Stimulated activated CD8-positive, alpha-beta memory T cell treated with anti-CD3 and anti-CD28 coated beads, Interleukin-15, amount 100 ng/mL, for 24 hours (primary cell): ENCODE data around the gene HAT1.
"Not testable (repeated sequence)": the region's sequence is repeated elsewhere in the genome, so short reads cannot be mapped to it uniquely, and the experiment has no call there.

Source experiments
- DNase-seq: peaks from one replicate; pipeline ENCODE4 v3.0.0-alpha.2; 2020; ENCODE audit warnings: low read depth

HAT1 gene

GRCh38 chr2:171979103-171979502 is 56.8 kb downstream of the HAT1 start:
- no peak for DNase-seq

DNA sequence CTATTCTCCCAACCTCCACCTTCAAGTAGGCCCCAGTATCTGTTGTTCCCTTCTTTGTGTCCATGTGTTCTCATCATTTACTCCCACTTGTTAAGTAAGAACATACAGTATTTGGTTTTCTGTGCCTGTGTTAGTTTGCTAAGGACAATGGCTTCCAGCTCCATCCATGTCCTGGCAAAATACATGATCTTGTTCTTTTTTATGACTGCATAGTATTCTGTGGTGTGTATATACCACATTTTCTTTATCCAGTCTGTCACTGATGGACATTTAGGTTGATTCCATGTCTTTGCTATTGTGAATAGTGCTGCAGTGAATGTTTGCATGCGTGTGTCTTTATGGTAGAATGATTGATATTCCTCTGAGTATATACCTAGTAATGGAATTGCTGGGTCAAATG is 61.7 kb downstream of the HAT1 start:
- not testable (repeated sequence) for DNase-seq

DNA sequence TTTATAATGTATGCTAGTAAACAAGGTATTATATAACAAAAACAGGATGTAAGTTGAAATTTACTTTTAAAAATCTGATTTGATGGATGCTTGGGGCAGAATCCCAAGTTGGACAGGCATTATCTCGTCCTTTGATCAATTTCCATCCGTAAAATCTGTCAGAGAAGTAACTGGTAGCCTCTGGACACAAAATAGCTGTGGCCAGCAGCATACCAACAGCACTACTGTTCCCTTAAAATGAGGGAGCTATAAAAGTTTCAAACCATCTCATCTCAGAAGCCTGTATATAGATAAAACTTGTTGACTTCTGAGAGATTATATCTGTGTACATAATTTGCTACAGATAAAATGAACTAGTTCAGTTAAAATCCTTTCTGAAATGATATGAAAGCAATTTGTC is 62.8 kb downstream of the HAT1 start:
- no peak for DNase-seq

DNA sequence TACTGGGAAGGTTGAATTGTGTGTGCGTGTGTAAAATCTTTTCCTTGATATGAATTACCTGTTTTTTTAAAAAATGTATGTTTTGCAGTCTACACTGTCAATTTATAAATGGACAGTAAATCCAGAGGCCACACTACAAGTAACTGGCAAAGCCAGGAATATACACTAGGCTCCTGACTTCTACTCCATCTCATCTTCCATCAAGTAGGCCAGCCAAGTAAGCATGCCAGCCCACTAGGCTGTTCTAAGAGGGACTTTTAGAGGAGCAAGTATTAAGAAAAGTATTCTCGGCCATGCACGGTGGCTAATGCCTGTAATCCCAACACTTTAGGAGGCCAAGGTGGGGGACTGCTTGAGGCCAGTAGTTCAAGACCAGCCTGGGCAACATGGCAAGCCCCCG is 64.5 kb downstream of the HAT1 start:
- DNase-seq: no peak

- DNase-seq: no peak
Measured at GRCh38 chr2:171991027-171991426, 68.8 kb downstream of the HAT1 start.

DNA sequence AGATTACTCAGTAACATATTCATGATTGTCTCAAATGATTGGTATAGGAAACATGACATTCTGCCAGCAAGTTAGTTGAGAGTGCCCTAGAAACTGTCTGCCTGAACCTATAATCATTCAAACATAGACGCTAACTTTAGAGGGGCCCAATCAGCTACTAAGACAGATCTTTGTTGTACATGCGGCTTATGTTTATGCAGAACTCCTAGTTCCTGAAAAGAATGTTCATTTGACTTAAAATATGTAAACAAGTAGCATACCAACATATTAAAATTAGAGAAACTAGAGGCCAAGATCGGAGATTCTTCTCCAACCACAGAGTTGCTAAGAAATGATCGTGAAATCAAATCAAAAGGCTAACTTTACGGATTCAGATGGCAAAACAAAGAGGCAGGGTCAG is 73.3 kb downstream of the HAT1 start:
- no peak for DNase-seq

DNA sequence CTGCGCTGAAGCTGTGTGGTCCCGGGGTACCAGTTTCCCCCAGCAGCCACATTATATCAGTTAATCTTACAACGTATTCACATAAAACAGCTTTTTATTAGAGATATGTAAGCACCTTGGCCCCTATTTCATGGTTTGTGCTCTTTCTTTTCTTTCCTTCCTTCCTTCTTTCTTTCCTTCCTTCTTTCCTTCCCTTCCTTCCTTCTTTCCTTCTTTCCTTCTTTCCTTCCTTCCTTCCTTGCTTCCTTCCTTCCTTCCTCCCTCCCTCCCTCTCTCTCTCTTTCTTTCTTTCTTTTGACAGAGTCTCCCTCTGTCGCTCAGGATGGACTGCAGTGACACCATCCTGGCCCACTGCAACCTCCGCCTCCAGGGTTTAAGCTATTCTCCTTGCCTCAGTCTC is 73.8 kb downstream of the HAT1 start:
- DNase-seq: no peak

DNA sequence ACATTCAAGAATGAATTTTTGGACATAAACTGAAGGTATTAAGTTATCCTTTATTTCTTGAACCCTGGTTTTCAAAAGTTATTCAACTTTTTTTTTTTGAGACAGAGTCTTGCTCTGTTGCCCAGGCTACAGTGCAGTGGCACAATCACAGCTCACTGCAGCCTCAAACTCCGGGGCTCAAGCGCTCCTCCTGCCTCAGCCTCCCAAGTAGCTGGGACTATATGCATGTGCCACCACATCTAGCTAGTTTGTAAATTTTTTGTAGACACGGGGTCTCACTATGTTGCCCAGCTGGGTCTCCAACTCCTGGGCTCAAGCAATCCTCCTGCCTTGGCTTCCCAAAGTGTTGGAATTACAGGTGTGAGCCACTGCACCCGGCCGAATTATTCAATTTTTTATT is 74.8 kb downstream of the HAT1 start:
- DNase-seq: not testable (repeated sequence)

DNA sequence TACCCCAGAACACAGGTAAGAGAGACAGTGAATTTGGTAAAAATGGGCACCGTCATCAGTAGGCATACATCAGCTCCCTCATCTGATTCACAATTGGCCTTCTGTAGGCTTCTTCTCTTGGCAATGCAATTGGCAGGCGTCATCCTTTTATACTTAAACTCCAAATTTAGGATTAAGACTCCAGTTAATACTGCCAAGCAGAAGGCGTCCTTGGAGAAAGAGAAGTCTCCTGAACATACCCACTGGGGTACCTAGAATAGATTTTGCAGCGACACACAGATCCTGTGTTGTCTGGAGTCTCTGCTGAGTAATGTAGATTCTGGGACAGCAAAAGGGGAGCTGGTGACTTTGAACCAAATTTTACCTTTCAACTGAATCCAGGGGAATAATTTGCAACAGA is 76.9 kb downstream of the HAT1 start:
- no peak for DNase-seq

DNA sequence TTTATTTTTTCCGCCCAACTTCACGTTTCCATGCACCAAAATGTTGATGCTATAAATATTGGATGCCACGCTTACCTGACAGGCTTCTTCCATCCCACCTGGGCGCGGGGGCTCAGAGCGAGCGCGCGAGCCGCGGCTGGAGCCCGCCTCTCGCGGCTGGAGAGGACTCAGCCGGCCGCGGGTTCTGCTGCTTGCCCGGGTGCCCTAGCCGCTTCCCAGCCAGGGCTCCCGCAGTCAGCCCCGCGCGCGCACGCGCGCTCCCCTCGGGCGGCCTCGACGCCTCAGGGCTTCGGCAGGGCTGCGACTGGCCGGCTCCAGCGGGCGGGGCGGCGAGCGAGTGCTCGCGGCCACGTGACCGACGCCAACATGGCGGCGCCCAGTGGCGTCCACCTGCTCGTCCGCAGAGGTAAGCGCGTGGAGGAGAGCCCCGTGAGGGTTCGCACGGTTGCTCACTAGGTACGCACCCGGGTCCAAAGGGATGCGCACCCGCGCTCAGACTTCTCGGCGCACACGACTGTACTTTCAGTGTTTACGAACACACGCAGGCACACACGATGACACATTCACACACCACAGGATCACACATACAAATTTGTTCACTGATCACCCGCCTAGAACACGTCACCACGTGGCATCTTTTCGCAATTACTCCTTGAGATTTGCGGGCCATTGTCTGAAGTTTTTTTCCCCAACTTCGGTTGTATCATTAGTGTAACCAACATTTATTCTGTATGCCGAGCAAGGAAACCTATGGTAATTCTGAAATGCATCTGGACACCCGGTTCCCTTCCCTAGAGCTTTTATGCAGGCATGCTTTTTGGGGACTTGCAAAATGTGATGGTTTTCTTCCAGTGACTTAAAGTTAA is 77.6 kb downstream of the HAT1 start, which contains the start of gene METAP1D:
Gene METAP1D (plus strand): TSS at position 350 of the 866 bp plus-strand sequence. CDS start 17 bp downstream, at position 367.
- DNase-seq: peak; percentile 70

GRCh38 chr2:172000696-172001361 is 78.6 kb downstream of the HAT1 start:
- no peak for DNase-seq

DNA sequence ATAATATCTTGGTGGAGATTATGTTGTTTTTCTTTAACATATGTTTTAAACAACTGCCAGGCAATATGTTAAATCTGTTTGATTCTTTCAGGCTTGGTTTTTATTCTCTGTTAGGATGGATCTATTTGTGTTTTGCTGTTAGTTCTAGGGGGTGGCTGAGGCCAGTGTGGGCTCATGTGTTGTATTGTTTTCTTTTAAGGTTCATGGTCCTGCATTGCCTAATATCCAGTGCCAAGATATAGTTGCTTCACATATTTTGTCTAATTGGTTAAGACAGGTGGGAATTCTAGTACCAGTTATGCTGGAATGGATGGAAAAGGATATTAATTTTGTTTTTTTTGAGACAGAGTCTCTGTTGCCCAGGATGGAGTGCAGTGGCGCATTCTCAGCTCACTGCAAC is 85.1 kb downstream of the HAT1 start:
- no peak for DNase-seq

GRCh38 chr2:172009823-172010222 is 87.6 kb downstream of the HAT1 start:
- no peak for DNase-seq

DNA sequence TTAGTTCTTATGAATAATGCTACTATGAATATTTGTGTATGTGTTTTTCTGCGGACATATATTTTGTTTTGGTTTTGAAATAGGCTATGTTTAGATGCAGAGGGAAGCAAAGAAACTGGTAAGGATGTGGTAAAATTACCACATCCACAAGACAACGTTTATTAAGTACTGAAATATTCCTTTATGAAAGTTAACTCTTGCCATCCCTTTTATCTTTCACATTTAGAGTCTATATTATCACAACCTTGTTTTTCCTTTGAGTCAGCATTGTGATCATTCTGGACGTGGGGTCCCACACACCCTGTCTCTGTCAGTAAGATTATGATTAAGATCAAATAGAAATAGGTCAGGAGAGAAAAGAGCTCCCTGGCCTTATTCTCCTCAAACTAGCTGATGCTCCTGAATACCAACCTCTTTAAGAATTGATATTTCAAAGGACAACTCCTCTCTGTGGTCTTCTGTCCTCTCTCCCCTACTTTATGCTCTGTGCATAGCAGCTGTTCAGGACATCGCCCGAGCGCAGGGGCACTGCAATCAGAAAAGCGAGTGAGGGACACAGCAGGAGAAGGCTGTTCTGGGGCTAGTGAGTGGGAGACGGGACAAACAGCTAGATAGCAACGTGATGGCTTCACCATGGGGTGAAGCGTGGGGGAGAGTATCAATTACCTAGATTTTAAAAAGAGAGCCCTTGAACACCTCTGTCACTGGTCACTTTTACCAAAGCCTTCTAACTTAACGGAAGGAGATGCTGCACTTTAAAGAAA is 89.7 kb downstream of the HAT1 start:
- no peak for DNase-seq

- no peak for DNase-seq
Measured at GRCh38 chr2:172012677-172013391, 90.6 kb downstream of the HAT1 start.

DNA sequence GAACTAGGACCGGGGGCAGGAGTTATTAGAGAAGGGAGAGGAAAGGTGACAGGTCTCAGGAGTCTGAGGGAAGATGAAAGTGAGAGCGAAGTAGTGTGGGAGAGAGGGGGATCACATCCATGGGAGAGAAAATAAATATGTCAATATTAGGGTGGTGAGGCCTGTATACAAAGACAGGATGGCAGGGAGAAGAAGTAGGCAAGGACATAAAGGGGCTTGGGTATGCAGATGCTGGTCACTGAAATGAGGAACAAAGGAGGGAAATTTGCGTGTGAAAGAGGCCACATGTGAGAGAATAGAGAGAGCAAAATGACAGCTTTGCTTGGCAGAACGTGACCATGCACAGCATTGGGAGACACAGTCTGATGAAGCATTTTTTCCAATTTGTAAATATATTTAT is 91.1 kb downstream of the HAT1 start:
- no peak for DNase-seq

- no peak for DNase-seq
Measured at GRCh38 chr2:172021074-172021931, 99.0 kb downstream of the HAT1 start.

DNA sequence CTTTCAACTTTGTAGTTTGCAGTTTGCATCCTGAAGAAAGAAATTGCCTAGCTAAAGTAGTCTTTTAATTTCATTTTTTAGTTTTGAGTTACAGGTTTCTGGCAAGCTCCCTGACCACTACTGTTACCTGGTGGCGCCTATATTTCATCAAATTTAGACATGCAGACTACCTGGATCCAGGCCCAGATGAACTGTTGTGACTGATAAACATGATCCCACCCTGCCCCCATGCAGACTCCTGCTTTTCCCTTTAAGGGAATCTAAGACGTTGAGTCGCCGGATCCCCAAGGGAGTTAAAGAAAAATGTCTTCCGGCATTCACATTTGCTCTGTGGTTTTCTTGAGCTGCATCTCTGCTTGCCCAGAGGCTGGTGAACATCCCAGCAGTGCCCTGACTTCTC is 99.7 kb downstream of the HAT1 start:
- no peak for DNase-seq

DNA sequence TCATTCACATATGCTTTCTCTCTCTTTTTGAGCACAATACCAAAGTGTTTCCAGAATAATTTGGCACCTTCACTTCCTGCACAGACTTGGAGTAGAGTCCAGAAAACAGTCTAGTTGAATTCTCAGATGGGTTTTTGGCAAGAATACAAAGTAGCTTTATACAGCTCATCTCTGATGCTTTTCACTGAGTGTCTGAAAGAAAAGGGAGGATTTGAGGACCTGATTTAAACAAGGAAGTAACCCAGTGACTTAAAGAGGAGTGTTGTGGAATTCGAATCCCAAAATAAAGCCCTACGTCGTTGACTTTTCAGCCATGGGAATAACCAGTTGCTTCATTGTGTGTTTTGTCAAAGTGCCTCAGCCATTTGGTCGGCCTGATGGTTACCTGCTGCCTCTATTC is 109.3 kb downstream of the HAT1 start:
- no peak for DNase-seq
